ENCODE measurements around the gene SHISA6.

SHISA6 gene

DNA sequence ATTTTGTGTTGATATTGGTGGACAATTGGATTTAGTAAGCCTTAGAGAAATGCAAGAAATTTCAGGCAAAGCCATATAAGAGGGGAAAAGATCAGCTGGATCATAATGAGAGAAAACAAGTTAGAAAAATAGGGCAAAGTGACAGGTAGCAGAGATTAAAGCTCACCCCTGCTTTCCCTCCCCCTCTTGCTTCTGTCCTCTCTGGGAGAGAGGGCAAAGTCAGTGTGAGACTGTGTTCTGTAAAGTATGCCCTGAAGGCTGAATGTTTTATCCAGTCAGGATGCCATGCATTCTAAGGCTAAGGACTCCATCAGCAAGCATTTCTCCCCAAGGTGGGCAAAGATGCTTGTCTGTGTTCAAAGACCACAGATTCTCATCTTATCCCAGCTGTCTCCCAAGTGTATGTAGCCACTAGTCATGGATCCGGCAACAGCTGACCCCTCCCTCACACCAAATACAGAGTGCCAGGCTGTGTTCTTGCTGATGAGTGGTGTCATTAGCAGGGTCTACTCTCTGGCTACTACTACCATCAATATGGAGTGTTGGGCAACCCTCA is 221.1 kb downstream of the SHISA6 start:
- ATAC-seq = no peak

DNA sequence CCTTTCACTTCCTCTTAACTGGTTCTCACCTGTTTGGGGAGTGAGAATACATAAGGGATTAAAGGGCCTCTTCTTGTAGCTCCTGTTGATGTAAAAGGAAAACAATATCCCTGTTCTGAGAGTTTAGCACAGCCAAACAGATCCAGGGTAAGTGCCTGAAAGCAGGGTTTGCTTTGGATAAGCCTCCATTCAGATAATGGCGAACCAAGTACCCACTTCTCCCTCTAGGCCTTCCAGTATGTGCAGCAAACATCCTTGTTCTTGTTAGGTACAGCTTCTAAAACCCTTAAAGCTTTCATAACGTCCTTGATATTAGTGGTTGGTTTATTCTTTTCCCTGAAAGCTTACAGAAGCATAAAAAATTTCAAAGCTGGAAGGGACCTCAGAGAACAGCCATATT is 226.6 kb downstream of the SHISA6 start:
- no peak for ATAC-seq

DNA sequence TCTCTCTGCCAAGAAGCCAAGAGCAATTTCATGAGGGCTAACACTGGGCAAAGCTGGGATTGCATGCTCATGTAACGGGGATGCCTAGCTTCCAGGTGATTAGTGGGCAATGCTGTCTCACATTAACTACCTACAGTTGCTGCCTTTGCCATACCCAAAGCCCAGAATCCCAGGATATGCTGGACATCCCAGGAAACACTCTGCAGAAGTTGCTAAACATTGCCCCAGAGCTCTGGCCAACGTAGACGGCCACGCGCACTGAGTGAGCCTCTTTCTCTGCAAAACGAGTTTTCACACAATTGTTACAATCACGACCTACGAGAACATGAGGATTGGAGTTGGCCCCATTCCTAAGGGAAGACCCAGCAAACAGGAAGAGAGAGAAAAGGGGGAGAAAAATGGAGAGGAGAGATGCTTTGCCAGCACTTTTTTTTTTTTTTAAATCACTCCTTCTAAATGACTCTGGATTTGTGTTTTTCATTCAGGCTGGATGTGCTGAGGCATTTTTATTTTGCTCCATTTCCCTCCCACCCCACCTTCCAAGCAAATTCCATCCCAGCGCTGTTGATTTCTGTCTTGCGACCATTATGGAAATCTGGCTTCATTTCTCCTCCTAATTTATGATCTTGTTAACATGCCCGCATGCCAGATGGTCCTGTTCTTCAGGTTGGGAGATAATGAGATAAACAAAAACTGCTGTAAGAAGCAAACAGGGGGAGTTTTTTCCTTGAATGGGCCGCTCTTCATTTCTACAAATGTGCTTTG is 244.5 kb downstream of the SHISA6 start:
- ATAC-seq = no peak

DNA sequence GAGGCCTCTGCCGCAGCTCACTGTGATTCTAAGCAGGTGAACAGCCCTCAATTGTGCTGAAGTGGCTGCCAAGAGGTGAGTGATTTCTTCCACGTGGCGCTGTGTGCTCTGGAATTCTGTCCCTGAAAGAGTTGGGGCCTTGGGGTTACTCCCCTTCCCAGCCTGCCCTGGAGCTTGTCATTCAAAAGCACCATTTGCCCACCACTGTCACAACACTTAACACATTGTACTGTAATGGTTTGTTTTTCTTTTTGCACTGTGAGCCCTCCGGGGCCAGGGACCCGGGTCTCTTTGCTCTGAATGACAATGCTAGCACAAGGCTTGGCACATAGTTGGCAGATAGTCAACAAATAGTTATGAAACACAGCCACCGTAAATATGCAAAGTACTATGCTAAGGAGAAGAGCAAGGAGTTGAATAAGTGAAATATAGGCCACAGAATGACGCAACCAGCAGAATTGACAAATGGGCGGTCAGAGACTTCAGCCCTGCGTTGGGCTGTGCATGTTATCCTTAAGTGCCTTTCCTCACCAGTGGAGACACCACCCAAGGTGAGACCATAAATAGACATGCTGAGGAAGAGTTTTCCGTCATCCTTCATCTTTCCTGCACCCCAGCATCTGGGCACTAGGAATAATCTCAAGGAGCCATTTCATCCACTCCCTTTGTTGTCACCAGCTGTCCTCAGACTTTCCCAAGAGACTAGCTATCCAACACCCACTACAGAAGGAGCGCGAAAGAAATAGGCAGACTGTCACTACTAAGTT is 245.3 kb downstream of the SHISA6 start:
- ATAC-seq = no peak

DNA sequence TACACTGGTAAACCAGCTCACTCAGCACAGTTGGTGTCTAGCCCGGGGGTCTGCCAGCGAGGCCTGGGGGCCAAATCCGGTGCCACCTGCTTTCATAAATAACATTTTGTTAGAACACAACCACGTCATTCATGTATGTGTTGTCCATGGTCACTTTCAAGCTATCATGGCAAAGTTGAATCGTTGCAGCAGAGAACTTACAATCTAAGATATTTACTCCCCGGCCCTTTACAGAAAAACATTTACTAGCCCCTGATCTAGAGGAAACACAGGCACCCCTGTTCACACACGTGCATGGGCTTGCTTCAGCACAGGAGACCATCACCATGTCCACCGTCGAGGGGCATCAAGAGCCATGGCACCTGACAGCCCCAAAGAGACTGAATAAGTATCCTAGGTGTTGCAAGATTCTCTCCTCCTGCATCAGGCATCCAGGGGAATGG is 245.9 kb downstream of the SHISA6 start:
- no peak for ATAC-seq

DNA sequence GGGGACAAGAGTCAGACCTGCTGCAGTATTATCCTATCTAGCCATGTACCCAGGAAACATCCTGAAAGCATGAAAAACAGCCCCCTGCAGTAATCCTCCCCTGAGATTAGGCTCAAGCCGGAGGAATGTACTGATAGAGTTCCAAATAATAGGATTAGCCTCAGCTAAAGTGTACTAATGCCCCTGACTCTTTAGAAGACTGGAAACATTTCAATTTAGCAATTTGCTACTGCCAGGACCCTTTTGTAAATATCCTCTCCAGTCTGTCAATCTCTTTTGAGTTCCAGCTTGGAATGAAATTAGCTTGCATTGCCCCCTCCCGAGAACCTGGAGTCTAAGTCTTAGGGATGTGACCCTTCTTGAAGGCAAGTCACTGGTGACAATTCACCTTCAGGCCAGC is 246.5 kb downstream of the SHISA6 start:
- ATAC-seq = no peak

DNA sequence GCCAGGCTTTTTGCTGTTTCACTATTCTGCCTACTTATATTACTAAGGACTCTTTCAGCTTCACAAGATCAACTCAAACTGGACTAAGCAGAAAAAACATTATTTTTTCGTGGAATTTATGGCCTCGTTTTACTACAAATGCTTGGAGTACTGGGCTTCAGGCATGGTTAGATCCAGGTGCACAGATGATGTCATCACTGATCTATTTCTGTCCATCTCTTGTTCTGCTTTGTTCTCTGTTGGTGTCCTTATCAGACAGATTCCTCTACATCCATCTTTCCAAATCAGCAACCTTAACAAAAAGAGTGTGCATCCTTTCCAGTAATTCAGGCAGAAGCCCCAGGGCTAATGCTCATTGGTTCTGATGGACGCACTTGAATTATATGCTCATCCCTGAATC is 247.4 kb downstream of the SHISA6 start:
- ATAC-seq = no peak

DNA sequence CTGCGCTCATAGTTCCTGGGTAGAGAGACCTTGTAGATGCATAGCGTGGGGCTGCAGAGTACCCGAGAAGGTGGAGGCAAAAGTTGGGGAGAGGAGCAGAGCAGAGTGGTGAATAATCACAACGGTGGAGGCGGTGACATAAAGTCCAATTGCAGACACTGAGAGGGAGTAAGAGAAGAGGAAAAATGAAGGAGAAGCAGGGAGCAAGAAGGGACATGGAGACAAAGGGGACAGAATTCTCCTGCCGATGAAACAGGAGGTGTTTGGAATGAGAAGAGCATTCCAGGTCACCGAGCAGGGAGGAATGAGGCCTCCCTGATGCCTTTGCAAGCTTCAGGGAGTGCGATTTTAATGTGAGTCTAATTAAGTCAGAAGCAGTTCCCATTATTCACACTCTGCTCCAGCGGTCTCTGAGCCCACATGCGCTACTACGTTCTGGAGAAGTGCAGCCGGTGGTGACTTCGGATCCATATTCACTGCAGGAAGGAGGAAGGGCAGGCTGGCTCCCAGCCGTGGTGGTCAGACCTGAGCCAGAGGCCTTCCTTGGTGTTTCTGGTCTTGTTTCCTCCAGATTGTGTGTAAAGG is 249.2 kb downstream of the SHISA6 start:
- ATAC-seq = no peak

DNA sequence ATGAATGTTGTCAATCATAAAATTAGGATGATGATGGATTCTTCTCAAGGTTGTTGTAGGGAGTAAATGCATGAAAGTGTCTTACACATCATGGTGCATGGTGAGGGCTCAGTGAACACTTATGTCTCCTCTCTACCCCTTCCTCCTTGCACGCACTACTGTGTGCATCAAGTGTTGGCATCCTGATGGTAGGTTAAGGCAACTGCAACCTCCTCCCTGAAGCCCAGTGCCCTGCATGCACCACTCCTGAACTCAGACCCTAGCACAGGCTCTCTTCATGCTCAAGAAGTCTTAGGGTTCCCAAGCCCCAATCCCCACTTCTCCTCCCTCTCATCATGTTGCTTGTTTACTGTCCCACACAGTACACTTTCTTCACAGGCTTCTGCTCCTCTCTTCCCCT is 251.5 kb downstream of the SHISA6 start:
- ATAC-seq = no peak

DNA sequence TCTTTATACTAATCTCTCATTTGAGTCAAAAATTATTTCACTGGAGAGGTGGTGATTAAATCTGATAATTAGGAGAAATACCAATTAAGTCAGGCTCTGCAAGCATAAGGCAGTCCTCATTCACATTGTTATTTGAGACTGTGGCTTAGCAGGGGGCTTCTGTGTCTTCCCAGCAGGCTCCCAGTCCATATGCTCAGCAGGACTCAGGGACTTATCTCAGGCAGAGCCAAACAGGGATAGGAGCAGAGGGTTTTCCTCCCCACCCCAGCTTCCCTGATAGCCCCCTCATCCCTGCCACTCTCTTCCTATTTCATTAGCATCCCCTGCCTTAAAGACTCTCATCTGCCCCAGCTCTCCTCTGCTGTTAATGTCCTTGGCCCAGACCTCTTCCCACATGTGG is 252.9 kb downstream of the SHISA6 start:
- ATAC-seq = no peak

DNA sequence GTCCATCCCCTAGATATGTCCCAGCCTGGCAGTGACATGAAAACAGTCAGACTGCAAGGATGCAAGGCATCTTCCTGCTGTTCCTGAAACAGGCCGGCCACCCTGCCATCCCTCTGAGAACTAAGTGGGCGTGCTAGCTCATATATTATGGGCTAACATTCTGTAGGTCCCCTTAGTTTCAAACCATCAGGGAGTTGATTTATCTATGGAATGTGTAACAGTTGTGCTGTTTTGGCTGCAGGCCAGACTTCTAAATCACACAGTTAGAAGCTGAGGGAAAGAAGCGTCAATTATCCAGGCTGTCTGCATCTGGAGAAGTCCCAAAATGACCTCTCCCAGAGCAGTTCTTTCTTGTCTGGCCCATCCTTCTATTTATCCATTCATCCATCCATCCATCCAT is 254.6 kb downstream of the SHISA6 start:
- ATAC-seq = no peak

DNA sequence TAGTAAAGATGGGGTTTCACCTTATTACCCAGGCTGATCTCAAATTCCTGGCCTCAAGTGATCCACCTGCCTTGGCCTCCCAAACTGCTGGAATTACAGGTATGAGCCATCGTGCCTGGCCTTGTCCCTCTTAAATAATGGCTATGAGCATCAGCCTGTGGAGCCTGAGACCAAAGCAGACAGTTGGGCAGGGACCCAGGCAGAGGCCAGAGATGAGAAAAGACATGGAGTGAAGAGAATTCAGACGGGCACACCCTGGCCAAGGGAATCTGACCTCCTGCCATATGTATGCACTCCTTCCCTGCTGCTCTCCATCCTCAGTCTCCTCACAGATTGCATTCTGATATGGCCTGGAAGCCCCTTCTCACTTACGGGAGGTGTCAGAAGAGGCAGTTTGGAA is 258.9 kb downstream of the SHISA6 start:
- no peak for ATAC-seq

DNA sequence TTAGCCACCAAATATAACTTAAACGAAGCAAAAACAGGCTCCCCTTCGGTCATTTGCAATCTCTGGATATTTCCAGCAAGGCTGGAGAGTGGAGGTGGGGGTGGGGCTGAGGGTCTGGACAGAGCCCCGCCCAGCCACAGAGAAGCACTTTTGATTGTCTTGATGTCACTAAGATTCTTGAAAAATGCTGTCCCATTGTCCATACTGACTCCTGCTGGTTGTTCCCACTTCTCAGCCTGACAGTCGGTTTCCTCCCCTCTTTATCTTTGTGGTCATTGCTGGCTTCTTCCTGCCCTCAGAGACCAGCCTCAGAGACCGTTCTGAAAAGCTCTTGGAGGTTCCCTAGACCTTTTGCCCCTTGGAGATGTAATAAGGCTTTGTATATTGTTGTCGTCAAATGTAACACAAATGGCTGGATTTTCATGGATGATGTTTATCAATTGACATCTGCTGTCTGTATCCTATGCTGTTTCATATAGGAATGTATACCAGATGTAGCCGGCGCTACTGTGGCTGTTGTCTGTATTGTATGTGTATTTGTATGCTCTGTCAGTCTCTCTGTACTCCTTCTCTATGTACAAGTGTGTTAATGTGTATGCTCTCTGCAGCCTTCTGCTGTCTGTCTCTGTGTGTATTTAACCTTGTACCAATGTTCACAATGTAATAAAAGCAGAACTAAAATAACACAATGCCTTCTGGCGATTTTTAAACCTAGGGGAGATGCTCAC is 262.5 kb downstream of the SHISA6 start:
- no peak for ATAC-seq

DNA sequence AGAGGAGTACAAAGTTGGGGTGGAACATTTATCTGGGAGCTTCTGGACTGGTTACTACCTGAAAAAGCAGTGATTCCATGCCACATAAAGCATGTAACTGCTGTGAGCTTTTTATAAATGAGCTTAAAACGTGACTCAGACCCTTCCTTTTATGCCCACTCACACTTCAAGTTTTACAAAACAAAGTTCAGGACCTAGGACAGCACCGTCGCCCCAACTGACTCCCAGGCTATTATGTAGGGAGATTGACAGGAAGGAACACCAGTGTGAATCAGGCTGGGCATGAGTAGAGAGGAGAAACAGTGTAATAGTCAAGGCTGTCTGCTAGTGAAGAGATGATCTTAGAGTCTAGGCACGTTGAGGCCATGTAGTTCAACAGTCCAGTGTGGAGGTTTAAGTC is 265.6 kb downstream of the SHISA6 start:
- no peak for ATAC-seq

DNA sequence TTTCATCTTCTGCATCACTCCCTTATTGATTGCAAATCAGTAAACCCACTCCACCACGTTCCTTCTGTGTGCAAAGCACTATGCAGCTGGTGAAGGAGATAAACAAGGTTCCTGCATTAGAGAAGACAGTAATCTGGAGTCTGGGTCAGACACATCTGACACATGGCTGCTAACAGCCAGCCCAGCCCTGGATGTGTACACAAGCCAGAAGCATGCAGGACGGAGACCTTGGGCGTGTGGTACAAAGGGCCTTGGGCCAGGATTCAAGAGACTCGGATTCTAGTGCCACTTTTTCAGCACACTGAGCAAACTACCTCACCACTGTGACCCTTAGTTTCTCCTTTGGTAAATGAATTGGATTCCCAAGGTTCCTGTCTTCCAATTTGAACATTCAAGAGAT is 270.7 kb downstream of the SHISA6 start:
- ATAC-seq = no peak

DNA sequence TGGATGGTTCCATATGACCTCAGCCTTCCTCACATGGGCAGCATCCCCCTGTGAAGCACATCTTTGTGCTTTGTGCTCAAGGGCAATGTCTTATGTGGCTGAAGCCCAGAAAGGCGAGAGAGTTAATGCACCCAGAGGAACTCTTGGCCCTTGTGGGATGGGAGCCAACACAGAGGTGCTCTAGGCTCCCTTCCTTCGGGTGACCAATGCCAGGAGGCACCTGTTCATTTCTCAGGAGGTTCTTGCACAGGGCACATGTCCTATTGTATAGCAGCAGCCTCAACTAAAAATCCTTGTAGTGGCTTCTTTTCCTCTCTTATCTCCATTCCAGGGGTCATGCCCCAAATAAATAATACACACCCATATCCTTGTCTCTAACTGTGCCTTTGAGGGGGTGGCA is 273.6 kb downstream of the SHISA6 start:
- no peak for ATAC-seq

DNA sequence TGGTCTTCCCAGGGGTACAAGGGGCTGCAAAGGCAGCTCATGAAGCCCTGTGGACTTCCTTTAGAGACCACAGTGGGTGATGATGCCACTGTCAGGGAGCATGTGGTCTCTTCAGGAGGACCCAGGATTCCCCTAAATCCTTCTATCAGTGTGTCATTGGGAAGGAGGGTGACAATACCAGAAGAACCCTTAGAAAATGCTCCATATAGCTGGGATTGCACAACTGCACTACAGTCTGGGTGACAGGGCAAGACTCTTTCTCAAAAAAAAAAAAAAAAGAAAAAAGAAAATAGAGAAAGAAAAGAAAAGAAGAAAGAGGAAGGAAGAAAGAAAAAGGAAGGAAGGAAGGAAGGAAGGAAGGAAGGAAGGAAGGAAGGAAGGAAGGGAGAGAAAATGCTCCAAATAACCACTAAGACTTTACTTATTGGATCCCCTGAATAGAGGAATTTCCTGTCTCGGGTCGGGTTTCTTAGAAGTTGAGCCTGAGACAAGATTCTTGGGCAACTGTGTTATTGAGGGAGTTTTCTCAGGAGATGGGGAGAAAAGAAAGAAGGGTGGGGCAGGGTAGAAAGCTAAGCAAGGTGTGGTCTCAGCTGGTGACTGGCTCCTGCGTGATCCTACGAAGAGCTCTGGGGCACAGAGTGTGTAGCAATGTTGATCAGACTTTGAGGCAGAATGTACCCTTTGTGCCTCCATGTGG is 274.1 kb downstream of the SHISA6 start:
- no peak for ATAC-seq

DNA sequence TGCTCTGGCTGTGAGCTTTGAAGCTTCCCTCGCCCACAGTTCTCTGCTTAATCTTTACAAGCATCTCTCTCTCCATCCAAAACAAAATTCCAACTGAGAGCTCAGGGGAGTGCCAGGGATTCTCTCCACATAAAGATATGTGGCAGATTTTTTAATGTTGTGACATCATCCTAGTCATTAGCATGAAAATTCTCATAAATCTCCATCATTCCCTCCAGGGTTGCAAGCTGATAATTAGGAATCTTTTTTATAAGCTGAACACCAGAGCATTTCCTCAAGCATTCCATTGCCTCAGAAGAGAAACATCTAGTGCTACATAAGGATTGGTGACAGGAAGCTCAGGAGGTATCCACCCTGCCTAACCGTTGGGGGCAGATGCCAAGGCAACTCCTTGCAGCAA is 274.9 kb downstream of the SHISA6 start:
- no peak for ATAC-seq

DNA sequence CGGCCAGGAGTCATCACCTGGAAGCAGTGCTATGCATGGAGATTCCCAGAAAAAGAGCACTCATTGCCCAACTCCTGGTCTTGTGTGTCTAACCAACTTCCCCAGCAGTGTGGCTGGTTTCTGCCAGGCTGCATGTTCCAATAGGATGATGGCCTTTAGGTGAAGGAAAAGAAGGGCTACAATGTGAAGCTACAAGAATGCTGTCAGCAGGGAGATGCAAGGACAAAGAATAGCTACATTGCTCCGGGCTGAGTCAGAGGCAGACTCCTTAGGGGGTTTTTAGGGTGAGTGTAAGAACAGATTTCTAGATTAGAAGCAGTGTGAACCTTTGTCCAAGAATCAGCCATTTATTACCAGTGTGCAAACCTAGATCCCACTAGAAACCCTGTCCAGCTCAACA is 294.2 kb downstream of the SHISA6 start:
- ATAC-seq = no peak

DNA sequence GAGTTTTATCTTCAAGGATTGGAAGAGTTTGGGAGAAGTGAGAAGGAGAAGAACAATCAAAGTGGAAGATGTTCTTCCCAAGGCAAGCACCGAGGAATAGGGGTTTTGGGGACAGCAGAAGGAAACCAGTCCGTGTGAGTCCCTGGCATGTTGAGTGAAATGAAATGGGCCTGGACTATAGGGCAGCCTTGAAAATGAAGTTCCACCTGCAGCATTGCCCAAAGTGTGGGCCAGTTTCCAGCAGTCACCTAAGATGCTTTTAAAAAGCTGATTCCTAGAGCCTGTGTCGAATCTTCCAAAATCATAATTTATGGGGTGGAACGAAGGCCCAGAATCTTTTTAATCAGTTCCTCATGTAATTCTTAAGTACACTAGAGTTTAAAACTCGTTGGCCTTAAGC is 297.4 kb downstream of the SHISA6 start:
- ATAC-seq = no peak

DNA sequence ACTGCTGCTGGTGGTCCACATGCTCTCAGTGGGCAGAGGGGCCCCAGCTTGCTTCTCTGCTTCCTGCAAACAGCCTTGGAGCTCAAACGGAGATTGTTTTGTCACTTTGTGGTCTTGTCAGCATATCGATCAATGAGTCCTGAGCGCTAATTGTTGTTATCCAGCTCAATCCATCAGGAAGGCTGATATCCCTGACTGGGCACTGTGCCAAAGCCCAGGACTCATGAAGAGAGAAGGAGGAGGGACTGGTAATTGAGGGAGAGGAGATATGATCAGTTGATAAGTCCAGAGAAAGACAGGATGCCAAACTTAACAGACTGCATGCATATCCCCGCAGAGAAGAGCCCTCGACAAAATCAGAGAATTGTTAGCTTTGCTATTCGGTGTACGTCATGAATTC is 298.6 kb downstream of the SHISA6 start:
- no peak for ATAC-seq

DNA sequence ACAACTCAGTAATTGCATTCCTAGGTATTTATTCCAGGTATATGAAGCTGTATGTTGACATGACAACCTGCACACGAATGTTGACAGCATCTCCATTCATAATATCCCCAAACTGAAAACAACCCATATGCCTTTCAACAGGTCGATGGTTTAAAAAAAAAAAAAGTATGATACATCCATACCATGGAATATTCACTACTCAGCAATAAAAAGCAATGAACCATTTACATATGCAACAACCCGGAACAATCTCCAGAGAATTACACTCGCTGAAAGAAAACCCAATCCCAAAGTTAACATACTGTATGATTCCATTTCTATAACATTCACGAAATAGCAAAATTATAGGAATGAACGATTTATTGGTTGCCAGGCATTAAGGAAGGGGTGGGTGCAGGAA is 304.0 kb downstream of the SHISA6 start:
- ATAC-seq = no peak

Data from activated CD4-positive, CD25-positive, alpha-beta regulatory T cell treated with anti-CD3 and anti-CD28 coated beads, Interleukin-2, amount 50 U/mL, for 24 hours (primary cell).